Testis (tissue), 3 donors: ENCODE measurements around the gene SMIM11. TPM values are rescaled to one million over a fixed set of nuclear protein-coding genes. Genes with fewer than 3 reads are reported as not detected.
A peak's percentile ranks its signal among the peaks of the same experiment; 100 is the strongest.

ENCODE experiments used
- DNase-seq: peaks from one replicate; pipeline ENCODE4 v3.0.0-alpha.2; 2019
- H3K27ac ChIP-seq, 2 donors: fragments of 200-600 bp; sonication (generic); one replicate each; pipeline ENCODE4 v1.5.1; 2019
- H3K27me3 ChIP-seq: fragments of 200-600 bp; sonication (generic); one replicate; pipeline ENCODE4 v1.5.1; 2019
- H3K36me3 ChIP-seq: fragments of 200-600 bp; sonication (generic); one replicate; pipeline ENCODE4 v1.5.1; 2017; ENCODE audit warnings: low read depth; ENCODE audit errors: missing control alignments
- H3K4me1 ChIP-seq: fragments of 200-600 bp; sonication (generic); one replicate; pipeline ENCODE4 v1.5.1; 2019
- H3K4me3 ChIP-seq, 2 donors: fragments of 200-600 bp; sonication (generic); one replicate each; pipeline ENCODE4 v1.5.1; 2017 to 2019
- H3K9me3 ChIP-seq: fragments of 200-600 bp; sonication (generic); one replicate; pipeline ENCODE4 v1.5.1; 2017
- CTCF ChIP-seq, 3 experiments: fragments of 450-650 bp in 2 of 3; fragments of 200-600 bp in 1 of 3; sonication (generic) in 1 of 3; IDR thresholded peaks; one replicate each; pipeline ENCODE4 v1.5.1; 2016 to 2019; ENCODE audit warnings: antibody characterized with exemption in 3 of 3, mild to moderate bottlenecking in 2 of 3, moderate library complexity in 1 of 3
- POLR2A ChIP-seq: fragments of 450-650 bp; IDR thresholded peaks from one replicate; pipeline ENCODE4 v1.6.1; 2017; ENCODE audit warnings: antibody characterized with exemption, mild to moderate bottlenecking, moderate library complexity
- WGBS, 2 donors: methylation state at CpG; one replicate each; pipeline ENCODE4 v1.1.5; 2018; 5-methylcytosine and 5-hydroxymethylcytosine counted together
- intact Hi-C: fragments of 100-400 bp; cut with DNase I; formaldehyde crosslinking; loops from one replicate; pipeline ENCODE4 v1.15.1; 2023; ENCODE audit warnings: low total_unique reads
- polyA plus RNA-seq: library from polyadenylated mRNA; stranded (reverse); fragments of 350-450 nt; fragmentation: Illumina TruSeq; extraction: RNeasy Lipid Tissue Mini Kit (QIAGEN cat#74804); gene quantifications from one replicate; pipeline ENCODE4 v1.2.3, GENCODE V29; 2014; ENCODE audit warnings: low read depth, low replicate concordance; ENCODE audit not compliant: insufficient read depth
- total RNA-seq, 2 donors: library from RNA; depleted of rRNA; stranded (reverse); fragments of >200 nt; gene quantifications; one replicate each; pipeline ENCODE4 v1.2.3, GENCODE V29; 2016

Gene SMIM11
- total and polyA plus RNA-seq, 3 donors from 2014 or later, result 5.0 to 13.3 (median 9.1) TPM

- Histone ChIP-seq H3K4me3 (no peak within 1 kb of the TSS), H3K27me3 (no peaks in the 10 kb centered on the region), H3K36me3 (no peaks in the 10 kb centered on the region), H3K27ac (no peak within 1 kb of the TSS), H3K4me1 (no peaks in the 10 kb centered on the region), H3K9me3 (no peaks in the 10 kb centered on the region)
- DNase-seq, result peak; percentile 9
- no peak for TF ChIP-seq CTCF (IDR thresholded peaks at IDR 0.05)
- TF ChIP-seq POLR2A, result no peak
- WGBS, 2 donors, result 79 to 88% methylated on average over 3 of the region's 3 CpGs
- intact Hi-C loops, result no loop called here
Measured at GRCh38 chr21:34363733-34364132, 11.6 kb upstream of the SMIM11 start, which contains the start of gene KCNE2. Gene KCNE2, plus strand, starts transcription at chr21:34364006. Its CDS starts 6,473 bp downstream, at chr21:34370479.

GRCh38 chr21:34364921-34365320 is 10.4 kb upstream of the SMIM11 start:
- no peaks in the 10 kb centered on the region for H3K36me3 ChIP-seq

GRCh38 chr21:34365809-34366208 is 9.5 kb upstream of the SMIM11 start:
- 87 to 98% methylated on average over 6 of the region's 6 CpGs for WGBS, 2 donors
- Histone ChIP-seq H3K4me3 (no peak overlapping the region), H3K36me3 (no peaks in the 10 kb centered on the region), H3K9me3 (no peaks in the 10 kb centered on the region), H3K27ac (no peak overlapping the region), H3K4me1 (no peaks in the 10 kb centered on the region), H3K27me3 (no peaks in the 10 kb centered on the region)
- peak; percentile 2 for DNase-seq
- intact Hi-C loops, result no loop called here
- TF ChIP-seq CTCF (IDR thresholded peaks at IDR 0.05), result no peak
- no peak for TF ChIP-seq POLR2A

More at GRCh38 chr21:34364921-34365320, 10.4 kb upstream of the SMIM11 start:
- TF ChIP-seq CTCF (IDR thresholded peaks at IDR 0.05) (no peak), POLR2A (no peak)
- no peak overlapping the region for H3K4me3 ChIP-seq
- no peaks in the 10 kb centered on the region for H3K4me1 ChIP-seq
- intact Hi-C loops, result no loop called here
- H3K27ac ChIP-seq, result no peak overlapping the region
- no peaks in the 10 kb centered on the region for H3K27me3 ChIP-seq
- DNase-seq, result peak; percentile 4
- H3K9me3 ChIP-seq, result no peaks in the 10 kb centered on the region

GRCh38 chr21:34367320-34367935 is 7.9 kb upstream of the SMIM11 start:
- H3K27me3 ChIP-seq, result no peaks in the 10 kb centered on the region
- H3K36me3 ChIP-seq, result no peaks in the 10 kb centered on the region
- peak; percentile 73 for DNase-seq
- WGBS, 2 donors, result 65 to 80% methylated on average over 3 of the region's 3 CpGs
- intact Hi-C loops, result no loop called here
- H3K27ac ChIP-seq, result no peak overlapping the region
- H3K4me1 ChIP-seq, result no peaks in the 10 kb centered on the region
- H3K4me3 ChIP-seq, result no peak overlapping the region
- no peaks in the 10 kb centered on the region for H3K9me3 ChIP-seq
- TF ChIP-seq CTCF (IDR thresholded peaks at IDR 0.05) (peak in 2 of 3 experiments; percentile 41 to 58), POLR2A (no peak)

- TF ChIP-seq POLR2A (no peak), CTCF (IDR thresholded peaks at IDR 0.05) (no peak)
- intact Hi-C loops, result no loop called here
- Histone ChIP-seq H3K4me3 (no peak overlapping the region), H3K36me3 (no peaks in the 10 kb centered on the region), H3K27ac (no peak overlapping the region), H3K4me1 (no peaks in the 10 kb centered on the region), H3K9me3 (no peaks in the 10 kb centered on the region), H3K27me3 (no peaks in the 10 kb centered on the region)
- DNase-seq, result no peak
- WGBS, 2 donors, result 49 to 74% methylated on average over 1 of the region's 1 CpG
Measured at GRCh38 chr21:34369741-34370140, 5.6 kb upstream of the SMIM11 start.
